CD14-positive monocyte (primary cell): ENCODE results near the gene SLC2A1. TPM values are rescaled to one million over a fixed set of nuclear protein-coding genes. Genes with fewer than 3 reads are reported as not detected.

Experiments used
- DNase-seq, 3 donors: peaks; one replicate each; pipeline ENCODE4 v3.0.0-alpha.2; 2011 to 2022
- H2AFZ ChIP-seq: 2 replicates; pipeline ENCODE4 v1.6.0; 2012; ENCODE audit warnings: mild to moderate bottlenecking, low read depth, low read length, inconsistent platforms; ENCODE audit not compliant: insufficient read depth, poor library complexity, severe bottlenecking
- H3K27ac ChIP-seq, 2 donors: 1 replicate in 1 of 2; 2 replicates in 1 of 2; pipeline ENCODE4 v1.5.1; 2012 to 2013; ENCODE audit warnings: low read length in 2 of 2, control low read depth in 1 of 2, inconsistent platforms in 1 of 2, low read depth in 1 of 2, mild to moderate bottlenecking in 1 of 2
- H3K27me3 ChIP-seq, 2 donors: one replicate each; pipeline versions ENCODE4 v1.6.0 to v1.6.1; 2011 to 2013; ENCODE audit warnings: low read length in 2 of 2; ENCODE audit not compliant: control insufficient read depth in 2 of 2, insufficient read depth in 2 of 2
- H3K36me3 ChIP-seq, 2 donors: replicated peaks in 1 of 2; 1 replicate in 1 of 2; 2 replicates in 1 of 2; pipeline versions ENCODE4 v1.5.1 to v1.6.1; 2012 to 2013; ENCODE audit warnings: low read length in 2 of 2, control low read depth in 1 of 2, inconsistent platforms in 1 of 2, mild to moderate bottlenecking in 1 of 2; ENCODE audit not compliant: insufficient read depth in 2 of 2, control insufficient read depth in 1 of 2
- H3K4me1 ChIP-seq, 2 donors: 1 replicate in 1 of 2; 2 replicates in 1 of 2; pipeline versions ENCODE4 v1.5.1 to v1.6.1; 2012 to 2013; ENCODE audit warnings: low read length in 2 of 2, control low read depth in 1 of 2, inconsistent platforms in 1 of 2, mild to moderate bottlenecking in 1 of 2, moderate library complexity in 1 of 2; ENCODE audit not compliant: insufficient read depth in 2 of 2, control insufficient read depth in 1 of 2
- H3K4me2 ChIP-seq: replicated peaks from 2 replicates; pipeline ENCODE3; 2012; ENCODE audit warnings: low read length, moderate library complexity, mild to moderate bottlenecking; ENCODE audit not compliant: poor library complexity, severe bottlenecking; ENCODE audit errors: extremely low read depth
- H3K4me3 ChIP-seq, 3 experiments: fragments of 200-600 bp in 1 of 3; sonication (generic) in 1 of 3; replicated peaks in 1 of 3; 1 replicate in 2 of 3; 2 replicates in 1 of 3; pipeline ENCODE4 v1.5.1; 2011 to 2013; ENCODE audit warnings: low read length in 3 of 3, mild to moderate bottlenecking in 3 of 3, control low read depth in 2 of 3, low read depth in 2 of 3, inconsistent platforms in 1 of 3, moderate library complexity in 1 of 3
- H3K79me2 ChIP-seq: 2 replicates; pipeline ENCODE4 v1.6.0; 2012; ENCODE audit warnings: mild to moderate bottlenecking, control low read depth, inconsistent platforms, low read length, moderate library complexity; ENCODE audit not compliant: insufficient read depth
- H3K9ac ChIP-seq: 2 replicates; pipeline ENCODE4 v1.6.0; 2017; ENCODE audit warnings: low read length, mild to moderate bottlenecking; ENCODE audit not compliant: insufficient read depth, poor library complexity, severe bottlenecking
- H3K9me3 ChIP-seq, 2 donors: replicated peaks in 1 of 2; 1 replicate in 1 of 2; 2 replicates in 1 of 2; pipeline versions ENCODE4 v1.5.1 to v1.6.1; 2012 to 2013; ENCODE audit warnings: low read length in 2 of 2, control low read depth in 1 of 2; ENCODE audit not compliant: control insufficient read depth in 1 of 2, insufficient read depth in 1 of 2
- H4K20me1 ChIP-seq: 2 replicates; pipeline ENCODE4 v1.6.0; 2012; ENCODE audit warnings: mild to moderate bottlenecking, low read length, control low read depth, moderate library complexity; ENCODE audit not compliant: insufficient read depth
- H3K27ac Mint-ChIP-seq, 7 donors: one replicate each; pipeline ENCODE4 v1.8.0; 2020; ENCODE audit warnings: mild to moderate bottlenecking in 7 of 7, mixed read lengths in 7 of 7, moderate library complexity in 6 of 7, inconsistent platforms in 2 of 7
- H3K27me3 Mint-ChIP-seq, 3 donors: one replicate each; pipeline ENCODE4 v1.8.0; 2021 to 2022; ENCODE audit warnings: low read depth in 3 of 3, mild to moderate bottlenecking in 3 of 3, mixed read lengths in 3 of 3, moderate library complexity in 3 of 3, inconsistent platforms in 1 of 3
- H3K36me3 Mint-ChIP-seq, 2 donors: one replicate each; pipeline ENCODE4 v1.8.0; 2020; ENCODE audit warnings: mixed read lengths in 2 of 2, inconsistent platforms in 1 of 2, mild to moderate bottlenecking in 1 of 2
- H3K4me1 Mint-ChIP-seq: one replicate; pipeline ENCODE4 v1.8.0; 2020; ENCODE audit warnings: mild to moderate bottlenecking, mixed read lengths
- H3K4me3 Mint-ChIP-seq, 2 donors: one replicate each; pipeline ENCODE4 v1.8.0; 2020; ENCODE audit warnings: mild to moderate bottlenecking in 2 of 2, mixed read lengths in 2 of 2, moderate library complexity in 1 of 2
- H3K9me3 Mint-ChIP-seq, 7 donors: one replicate each; pipeline ENCODE4 v1.8.0; 2020 to 2022; ENCODE audit warnings: mixed read lengths in 7 of 7, mild to moderate bottlenecking in 6 of 7, moderate library complexity in 6 of 7, inconsistent platforms in 2 of 7
- CTCF ChIP-seq: fragments of 200-600 bp; IDR thresholded peaks from one replicate; pipeline ENCODE4 v1.8.0; 2022; ENCODE audit warnings: antibody characterized with exemption, mild to moderate bottlenecking
- WGBS: methylation state at CpG from one replicate; pipeline ENCODE4 v1.1.5; 2013; ENCODE audit warnings: missing lambda C conversion rate; ENCODE audit not compliant: insufficient coverage; 5-methylcytosine and 5-hydroxymethylcytosine counted together
- intact Hi-C, 2 donors: fragments of 100-400 bp; cut with micrococcal nuclease; formaldehyde crosslinking; loops; one replicate each; pipeline versions ENCODE4 v1.15.0 to v1.15.1; 2023
- polyA plus RNA-seq, 3 donors: library from polyadenylated mRNA; depleted of rRNA in 1 of 3; unstranded in 2 of 3; stranded (reverse) in 1 of 3; fragments of 300-500 nt in 2 of 3; fragments of >200 nt in 1 of 3; fragmentation: Illumina TruSeq in 2 of 3; gene quantifications; 1 replicate in 2 of 3; 2 replicates in 1 of 3; pipeline ENCODE4 v1.2.3, GENCODE V29; 2012 to 2021

The SLC2A1 gene
- polyA plus RNA-seq, 3 donors, result 0.56 to 5.0 (median 0.71) TPM

- no peak for TF ChIP-seq CTCF
- Histone ChIP-seq H3K4me3 (no peak overlapping the region), H4K20me1 (no peaks in the 10 kb centered on the region), H3K9me3 (no peaks in the 10 kb centered on the region), H3K4me1 (peaks cover 24 to 30% of the 10 kb centered on the region in 2 donors), H3K27me3 (no peaks in the 10 kb centered on the region), H3K79me2 (no peaks in the 10 kb centered on the region), H3K9ac (no peak overlapping the region), H3K36me3 (peaks cover 0 to 12% of the 10 kb centered on the region in 2 donors), H2AFZ (no peak overlapping the region), H3K4me2 (no peak overlapping the region), H3K27ac (no peak overlapping the region)
- H3K27me3 Mint-ChIP-seq, result peaks cover 0 to 4% (median 2%) of the 10 kb centered on the region in 3 donors
- H3K27ac Mint-ChIP-seq, result no peak overlapping the region
- WGBS, result 93% methylated on average over 1 of the region's 5 CpGs
- no peak for DNase-seq
- H3K9me3 Mint-ChIP-seq, result no peaks in the 10 kb centered on the region
- peaks cover 18 to 27% of the 10 kb centered on the region in 2 donors for H3K36me3 Mint-ChIP-seq
- H3K4me3 Mint-ChIP-seq, result no peak overlapping the region
- H3K4me1 Mint-ChIP-seq, result peaks cover 32% of the 10 kb centered on the region
- intact Hi-C loops, result loop anchor here (10.0 kb wide), 3 partner anchors 58 to 248 kb away; partner anchors contain the start of genes CFAP57 (in 1 of the 2) and EBNA1BP2 (in 1 of the 2)
Observed at GRCh38 chr1:42926235-42926878, 32.3 kb downstream of the SLC2A1 start.

GRCh38 chr1:42924851-42925760, 33.6 kb downstream of the SLC2A1 start:
- Histone ChIP-seq H3K79me2 (no peaks in the 10 kb centered on the region), H3K27me3 (no peaks in the 10 kb centered on the region), H3K4me2 (peak overlapping the region; percentile 91), H3K9ac (peak overlapping the region; percentile 80), H3K4me1 (peaks cover 14 to 21% of the 10 kb centered on the region in 2 donors), H4K20me1 (no peaks in the 10 kb centered on the region), H3K9me3 (no peaks in the 10 kb centered on the region), H2AFZ (peak overlapping the region; percentile 90), H3K27ac (peak overlapping the region; percentile 32 to 92), H3K36me3 (peaks cover 0 to 12% of the 10 kb centered on the region in 2 donors), H3K4me3 (peak overlapping the region; percentile 52 to 87 (median 80))
- DNase-seq, result no peak
- H3K27me3 Mint-ChIP-seq, result peaks cover 0 to 2% (median 0%) of the 10 kb centered on the region in 3 donors
- H3K4me3 Mint-ChIP-seq, result peak overlapping the region; percentile 89 to 93
- H3K4me1 Mint-ChIP-seq, result peaks cover 21% of the 10 kb centered on the region
- peaks cover 18 to 27% of the 10 kb centered on the region in 2 donors for H3K36me3 Mint-ChIP-seq
- no peak for TF ChIP-seq CTCF
- WGBS, result 9% methylated on average over 8 of the region's 19 CpGs
- H3K27ac Mint-ChIP-seq, result peak overlapping the region in 6 of 7 donors; percentile 82 to 94 (median 88)
- intact Hi-C loops, result loop anchor here (5.0 to 10.0 kb wide), 4 partner anchors 32 to 250 kb away; partner anchors contain the start of genes SLC2A1 (in 2 of the 2), CFAP57 (in 1 of the 2) and EBNA1BP2 (in 1 of the 2)
- no peaks in the 10 kb centered on the region for H3K9me3 Mint-ChIP-seq
